Kidney (tissue), 14 donors: ENCODE measurements around the gene ZNF76. TPM values are rescaled to one million over a fixed set of nuclear protein-coding genes. Genes with fewer than 3 reads are reported as not detected.

Experiments used
- DNase-seq, 5 donors: peaks; one replicate each; pipeline ENCODE4 v3.0.0-alpha.2; 2013 to 2020
- FAIRE-seq: peaks from 2 replicates; lab custom pipeline; 2012; peaks lifted over from hg19 to GRCh38; lab: Jason Lieb, UNC
- H3K27ac ChIP-seq, 2 donors: one replicate each; pipeline ENCODE4 v1.7.0; 2013; ENCODE audit warnings: low read depth in 2 of 2, low read length in 2 of 2, inconsistent platforms in 1 of 2
- H3K27me3 ChIP-seq: one replicate; pipeline ENCODE4 v1.7.1; 2013; ENCODE audit warnings: low read length, inconsistent platforms; ENCODE audit not compliant: control insufficient read depth, insufficient read depth
- H3K36me3 ChIP-seq, 3 donors: one replicate each; pipeline versions ENCODE4 v1.7.0 to v1.7.1; 2013; ENCODE audit warnings: low read length in 3 of 3, control low read depth in 1 of 3, inconsistent platforms in 1 of 3; ENCODE audit not compliant: insufficient read depth in 3 of 3, control insufficient read depth in 2 of 3
- H3K4me1 ChIP-seq, 3 donors: one replicate each; pipeline versions ENCODE4 v1.7.0 to v1.7.1; 2013; ENCODE audit warnings: low read length in 3 of 3, inconsistent platforms in 1 of 3, low read depth in 1 of 3; ENCODE audit not compliant: control insufficient read depth in 2 of 3, insufficient read depth in 2 of 3
- H3K4me3 ChIP-seq, 3 donors: one replicate each; pipeline versions ENCODE4 v1.7.0 to v1.8.1; 2013; ENCODE audit warnings: low read length in 3 of 3, control low read depth in 1 of 3, inconsistent platforms in 1 of 3
- H3K9ac ChIP-seq, 3 donors: one replicate each; pipeline versions ENCODE4 v1.7.0 to v1.7.1; 2013; ENCODE audit warnings: low read length in 3 of 3, control low read depth in 1 of 3, inconsistent platforms in 1 of 3
- H3K9me3 ChIP-seq, 3 donors: one replicate each; pipeline versions ENCODE4 v1.7.0 to v1.7.1; 2013; ENCODE audit warnings: low read length in 3 of 3, control low read depth in 1 of 3, inconsistent platforms in 1 of 3; ENCODE audit not compliant: control insufficient read depth in 2 of 3, insufficient read depth in 1 of 3
- intact Hi-C: fragments of 100-400 bp; cut with DNase I; formaldehyde crosslinking; loops from one replicate; pipeline ENCODE4 v1.11.1; 2022
- polyA plus RNA-seq: library from polyadenylated mRNA; stranded (reverse); fragments of 350-450 nt; fragmentation: Illumina TruSeq; extraction: RNeasy Lipid Tissue Mini Kit (QIAGEN cat#74804); gene quantifications from one replicate; pipeline ENCODE4 v1.2.3, GENCODE V29; 2014; ENCODE audit warnings: low read depth, low replicate concordance; ENCODE audit not compliant: insufficient read depth
- total RNA-seq: library from RNA; stranded (reverse); fragmentation: NEBNext Ultra II Directional; extraction: Animal tissue kit (Norgen Biotek cat#: 25700); gene quantifications from one replicate; pipeline ENCODE4 v1.2.1, GENCODE V29; 2021
- TF ChIP-seq, protein P1 (sequence below): IDR thresholded peaks from 3 replicates; pipeline ENCODE4 v1.5.1; 2012; ENCODE audit warnings: mild to moderate bottlenecking, moderate library complexity, borderline replicate concordance; ENCODE audit not compliant: insufficient read depth; ENCODE audit errors: extremely low read depth
- donor health status: control.
- donor health status: control.
- donor health status: control.
- donor health status: control.
- donor health status: control.
- donor health status: DM: yes; HTN: yes; CAD: no.
- donor health status: Normal renal cell carcinoma (clear cell type).

Gene ZNF76
- total and polyA plus RNA-seq, 2 donors from 2014 or later: 29.1 to 49.2 TPM

DNA sequence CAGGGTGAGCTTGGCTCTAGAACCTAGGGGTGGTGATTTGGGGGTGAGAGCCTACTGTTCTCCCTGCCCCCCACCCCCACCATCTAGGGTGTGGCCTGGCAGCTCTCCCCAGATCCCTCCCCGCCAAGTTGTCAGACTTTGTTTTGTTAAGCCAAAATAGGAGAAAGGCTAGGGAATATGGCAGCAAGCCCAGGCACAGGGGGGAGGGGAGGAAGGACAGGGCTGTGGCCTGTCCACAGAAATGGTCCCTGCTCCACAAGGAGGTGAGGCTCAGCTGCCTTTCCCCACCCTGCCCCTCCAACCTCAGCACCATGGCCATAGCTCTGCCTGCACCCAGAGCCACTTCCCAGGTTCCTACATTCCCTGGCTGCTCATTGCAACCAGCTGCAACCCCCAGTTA lies 28.6 kb upstream of the ZNF76 start:
- H3K9ac ChIP-seq: no peak overlapping the region
- intact Hi-C loops: no loop called here
- peak in 2 of 5 donors; percentile 33 to 91 for DNase-seq
- no peak for FAIRE-seq
- peaks cover 0 to 2% (median 0%) of the 10 kb centered on the region in 3 donors for H3K36me3 ChIP-seq
- no peak overlapping the region for H3K27ac ChIP-seq
- H3K27me3 ChIP-seq: no peaks in the 10 kb centered on the region
- TF ChIP-seq, protein P1, sequence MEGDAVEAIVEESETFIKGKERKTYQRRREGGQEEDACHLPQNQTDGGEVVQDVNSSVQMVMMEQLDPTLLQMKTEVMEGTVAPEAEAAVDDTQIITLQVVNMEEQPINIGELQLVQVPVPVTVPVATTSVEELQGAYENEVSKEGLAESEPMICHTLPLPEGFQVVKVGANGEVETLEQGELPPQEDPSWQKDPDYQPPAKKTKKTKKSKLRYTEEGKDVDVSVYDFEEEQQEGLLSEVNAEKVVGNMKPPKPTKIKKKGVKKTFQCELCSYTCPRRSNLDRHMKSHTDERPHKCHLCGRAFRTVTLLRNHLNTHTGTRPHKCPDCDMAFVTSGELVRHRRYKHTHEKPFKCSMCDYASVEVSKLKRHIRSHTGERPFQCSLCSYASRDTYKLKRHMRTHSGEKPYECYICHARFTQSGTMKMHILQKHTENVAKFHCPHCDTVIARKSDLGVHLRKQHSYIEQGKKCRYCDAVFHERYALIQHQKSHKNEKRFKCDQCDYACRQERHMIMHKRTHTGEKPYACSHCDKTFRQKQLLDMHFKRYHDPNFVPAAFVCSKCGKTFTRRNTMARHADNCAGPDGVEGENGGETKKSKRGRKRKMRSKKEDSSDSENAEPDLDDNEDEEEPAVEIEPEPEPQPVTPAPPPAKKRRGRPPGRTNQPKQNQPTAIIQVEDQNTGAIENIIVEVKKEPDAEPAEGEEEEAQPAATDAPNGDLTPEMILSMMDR: no peak
- H3K4me1 ChIP-seq: peaks cover 0 to 15% (median 9%) of the 10 kb centered on the region in 3 donors
- no peaks in the 10 kb centered on the region for H3K9me3 ChIP-seq
- H3K4me3 ChIP-seq: no peak overlapping the region

DNA sequence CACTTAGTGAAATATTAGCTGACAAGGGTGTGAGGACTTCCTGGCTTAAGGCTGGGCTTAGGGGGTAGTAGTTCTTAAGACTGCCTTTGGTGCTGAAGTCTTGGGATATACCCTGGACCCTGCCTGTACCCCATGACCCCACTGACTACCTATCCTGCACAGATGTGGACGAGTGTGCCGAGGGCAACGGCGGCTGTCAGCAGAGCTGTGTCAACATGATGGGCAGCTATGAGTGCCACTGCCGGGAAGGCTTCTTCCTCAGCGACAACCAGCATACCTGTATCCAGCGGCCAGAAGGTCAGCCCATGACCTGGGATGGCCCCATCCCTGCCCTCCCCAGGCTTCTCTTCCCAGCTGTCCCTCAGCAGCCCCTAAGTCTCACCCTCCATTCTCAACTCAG lies 28.0 kb upstream of the ZNF76 start:
- no peaks in the 10 kb centered on the region for H3K27me3 ChIP-seq
- no peak overlapping the region for H3K4me3 ChIP-seq
- no peaks in the 10 kb centered on the region for H3K9me3 ChIP-seq
- no peak overlapping the region for H3K27ac ChIP-seq
- H3K9ac ChIP-seq: no peak overlapping the region
- DNase-seq (no peak), FAIRE-seq (no peak)
- H3K4me1 ChIP-seq: peaks cover 0 to 15% (median 9%) of the 10 kb centered on the region in 3 donors
- peaks cover 0 to 2% (median 0%) of the 10 kb centered on the region in 3 donors for H3K36me3 ChIP-seq
- intact Hi-C loops: no loop called here
- TF ChIP-seq, protein P1: no peak

DNA sequence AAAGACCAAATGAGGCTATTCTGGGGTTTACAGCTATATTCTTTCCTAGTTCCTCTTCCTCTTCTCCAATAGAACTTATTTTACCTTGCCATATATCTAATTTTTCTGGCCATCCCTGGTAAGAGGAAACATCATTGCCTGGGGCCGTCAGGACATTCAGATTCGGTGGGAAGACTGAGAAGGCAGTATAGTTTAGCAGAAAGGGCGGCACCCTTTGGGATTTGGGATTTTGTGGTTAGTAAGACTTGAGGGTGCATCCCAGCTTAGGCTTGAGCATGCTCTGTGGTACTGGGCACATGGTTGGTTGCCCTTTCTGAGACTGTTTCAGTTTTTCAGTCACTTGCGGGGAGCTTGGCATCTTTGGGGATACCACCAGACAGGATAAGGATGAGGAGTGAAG lies 24.6 kb upstream of the ZNF76 start:
- H3K4me1 ChIP-seq: peaks cover 0 to 15% (median 14%) of the 10 kb centered on the region in 3 donors

More for the DNA sequence above, 24.6 kb upstream of the ZNF76 start:
- H3K27ac ChIP-seq: no peak overlapping the region
- no peaks in the 10 kb centered on the region for H3K27me3 ChIP-seq
- H3K4me3 ChIP-seq: no peak overlapping the region
- intact Hi-C loops: no loop called here
- DNase-seq: no peak
- H3K9me3 ChIP-seq: no peaks in the 10 kb centered on the region
- FAIRE-seq: no peak
- TF ChIP-seq, protein P1: no peak
- H3K36me3 ChIP-seq: no peaks in the 10 kb centered on the region
- H3K9ac ChIP-seq: no peak overlapping the region
